ENCODE results near the gene HSBP1.

DNA sequence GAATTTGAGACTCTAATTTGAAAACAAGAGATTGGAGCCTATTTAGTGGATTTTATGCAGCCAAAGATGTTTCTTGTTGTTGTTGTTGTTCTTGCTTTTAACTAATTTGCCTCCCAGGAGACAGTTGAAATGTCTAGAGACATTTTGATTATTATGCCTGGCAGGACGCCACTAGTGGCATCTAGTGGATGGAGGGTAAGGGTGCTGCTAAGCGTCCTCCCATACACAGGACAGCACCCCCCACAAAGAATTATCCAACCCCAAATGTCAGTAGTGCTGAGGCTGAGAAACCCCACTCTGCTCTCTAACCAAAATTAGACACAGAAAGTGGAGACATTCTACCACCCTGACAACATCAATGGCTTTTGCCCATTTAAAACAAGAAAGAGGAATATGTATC is 15.4 kb upstream of the HSBP1 start:
- TF ChIP-seq, protein P1, sequence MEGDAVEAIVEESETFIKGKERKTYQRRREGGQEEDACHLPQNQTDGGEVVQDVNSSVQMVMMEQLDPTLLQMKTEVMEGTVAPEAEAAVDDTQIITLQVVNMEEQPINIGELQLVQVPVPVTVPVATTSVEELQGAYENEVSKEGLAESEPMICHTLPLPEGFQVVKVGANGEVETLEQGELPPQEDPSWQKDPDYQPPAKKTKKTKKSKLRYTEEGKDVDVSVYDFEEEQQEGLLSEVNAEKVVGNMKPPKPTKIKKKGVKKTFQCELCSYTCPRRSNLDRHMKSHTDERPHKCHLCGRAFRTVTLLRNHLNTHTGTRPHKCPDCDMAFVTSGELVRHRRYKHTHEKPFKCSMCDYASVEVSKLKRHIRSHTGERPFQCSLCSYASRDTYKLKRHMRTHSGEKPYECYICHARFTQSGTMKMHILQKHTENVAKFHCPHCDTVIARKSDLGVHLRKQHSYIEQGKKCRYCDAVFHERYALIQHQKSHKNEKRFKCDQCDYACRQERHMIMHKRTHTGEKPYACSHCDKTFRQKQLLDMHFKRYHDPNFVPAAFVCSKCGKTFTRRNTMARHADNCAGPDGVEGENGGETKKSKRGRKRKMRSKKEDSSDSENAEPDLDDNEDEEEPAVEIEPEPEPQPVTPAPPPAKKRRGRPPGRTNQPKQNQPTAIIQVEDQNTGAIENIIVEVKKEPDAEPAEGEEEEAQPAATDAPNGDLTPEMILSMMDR (IDR thresholded peaks at IDR 0.05) = no peak
- TF ChIP-seq CREB1 (CRISPR knock-in tag; IDR thresholded peaks at IDR 0.05) (no peak), ATF6 (CRISPR knock-in tag; IDR thresholded peaks at IDR 0.05) (no peak), NFYB (CRISPR knock-in tag; conservative IDR thresholded peaks at IDR 0.05; ENCODE audit: low read depth) (no peak), ZNF423 (CRISPR knock-in tag; IDR thresholded peaks at IDR 0.05) (no peak), SMAD3 (CRISPR knock-in tag; IDR thresholded peaks at IDR 0.05; ENCODE audit: borderline replicate concordance) (no peak), RELA (CRISPR knock-in tag; IDR thresholded peaks at IDR 0.05; ENCODE audit: borderline replicate concordance) (no peak), JUN (CRISPR knock-in tag; IDR thresholded peaks at IDR 0.05) (no peak)
- TF ChIP-seq, protein P2, sequence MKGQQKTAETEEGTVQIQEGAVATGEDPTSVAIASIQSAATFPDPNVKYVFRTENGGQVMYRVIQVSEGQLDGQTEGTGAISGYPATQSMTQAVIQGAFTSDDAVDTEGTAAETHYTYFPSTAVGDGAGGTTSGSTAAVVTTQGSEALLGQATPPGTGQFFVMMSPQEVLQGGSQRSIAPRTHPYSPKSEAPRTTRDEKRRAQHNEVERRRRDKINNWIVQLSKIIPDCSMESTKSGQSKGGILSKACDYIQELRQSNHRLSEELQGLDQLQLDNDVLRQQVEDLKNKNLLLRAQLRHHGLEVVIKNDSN (CRISPR knock-in tag; IDR thresholded peaks at IDR 0.05) = no peak
- TF ChIP-seq, protein P3, sequence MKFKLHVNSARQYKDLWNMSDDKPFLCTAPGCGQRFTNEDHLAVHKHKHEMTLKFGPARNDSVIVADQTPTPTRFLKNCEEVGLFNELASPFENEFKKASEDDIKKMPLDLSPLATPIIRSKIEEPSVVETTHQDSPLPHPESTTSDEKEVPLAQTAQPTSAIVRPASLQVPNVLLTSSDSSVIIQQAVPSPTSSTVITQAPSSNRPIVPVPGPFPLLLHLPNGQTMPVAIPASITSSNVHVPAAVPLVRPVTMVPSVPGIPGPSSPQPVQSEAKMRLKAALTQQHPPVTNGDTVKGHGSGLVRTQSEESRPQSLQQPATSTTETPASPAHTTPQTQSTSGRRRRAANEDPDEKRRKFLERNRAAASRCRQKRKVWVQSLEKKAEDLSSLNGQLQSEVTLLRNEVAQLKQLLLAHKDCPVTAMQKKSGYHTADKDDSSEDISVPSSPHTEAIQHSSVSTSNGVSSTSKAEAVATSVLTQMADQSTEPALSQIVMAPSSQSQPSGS (CRISPR knock-in tag; IDR thresholded peaks at IDR 0.05; ENCODE audit: borderline replicate concordance, low read depth) = no peak

Data from WTC11 (cell line).